GM21390 (cell line): Measurements from ENCODE around the gene ACTR1B.
"Not testable (repeated sequence)": the region's sequence is repeated elsewhere in the genome, so short reads cannot be mapped to it uniquely, and the experiment has no call there.

Experiments
- ATAC-seq: cut with Tn5 transposase; IDR thresholded peaks from one replicate; pipeline ENCODE4 v1.9.1; 2021; ENCODE audit not compliant: unreplicated experiment

Gene ACTR1B

DNA sequence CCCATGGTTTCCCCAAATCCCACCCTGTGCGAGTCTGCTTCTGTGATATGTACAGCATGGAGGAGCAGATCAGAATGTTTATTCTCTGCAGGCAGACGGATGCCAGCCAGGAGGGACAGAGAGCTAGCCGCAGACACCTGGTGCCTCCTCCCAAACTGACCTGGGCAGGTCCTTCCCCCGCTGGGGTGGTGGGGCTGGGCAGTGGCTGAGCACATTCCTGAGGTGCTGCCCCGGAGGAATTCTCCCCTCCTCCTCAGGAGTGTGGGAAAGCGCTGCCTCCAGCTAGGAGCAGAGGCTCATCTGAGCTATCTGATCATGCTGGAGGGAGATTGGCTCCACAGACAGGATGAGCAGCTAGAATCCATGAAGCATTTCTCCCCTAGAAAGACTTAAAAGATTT lies 27.3 kb upstream of the ACTR1B start:
- no peak for ATAC-seq

DNA sequence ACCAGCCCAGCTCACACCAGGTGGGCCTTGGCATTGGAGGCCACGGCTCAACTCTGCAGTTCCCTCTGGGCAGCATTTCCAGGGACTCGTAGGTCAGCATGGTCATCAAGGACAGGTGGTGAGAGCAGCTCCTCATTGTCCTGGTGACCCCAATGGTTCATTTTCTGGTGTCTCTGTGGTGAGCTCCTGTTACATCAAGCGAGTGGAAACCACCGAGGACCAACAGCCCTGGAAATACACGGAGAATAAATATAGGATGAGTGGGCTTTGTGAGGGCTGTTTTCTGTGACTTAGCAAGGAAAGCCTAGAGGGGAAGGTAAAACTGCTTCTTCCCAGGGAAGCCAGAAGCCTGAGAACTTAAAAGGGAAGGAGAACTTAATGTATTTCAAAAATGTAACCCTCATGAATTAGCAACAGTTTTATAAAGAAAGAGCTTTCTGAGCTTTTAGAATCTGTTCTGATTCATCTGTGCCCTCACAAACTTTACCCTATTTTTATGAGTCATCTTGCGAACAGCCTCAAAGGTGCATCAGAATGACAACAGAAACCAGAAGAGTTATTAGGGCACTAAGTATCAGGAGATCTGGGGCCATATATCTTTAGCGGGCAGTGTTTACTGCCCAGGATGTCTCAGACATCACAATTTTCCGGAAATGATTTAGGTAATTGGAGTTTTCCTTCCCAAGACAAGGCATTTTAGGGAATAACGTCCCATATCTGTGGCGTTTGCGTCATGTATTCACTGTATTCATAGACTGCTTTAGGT lies 24.4 kb upstream of the ACTR1B start:
- ATAC-seq, result no peak

DNA sequence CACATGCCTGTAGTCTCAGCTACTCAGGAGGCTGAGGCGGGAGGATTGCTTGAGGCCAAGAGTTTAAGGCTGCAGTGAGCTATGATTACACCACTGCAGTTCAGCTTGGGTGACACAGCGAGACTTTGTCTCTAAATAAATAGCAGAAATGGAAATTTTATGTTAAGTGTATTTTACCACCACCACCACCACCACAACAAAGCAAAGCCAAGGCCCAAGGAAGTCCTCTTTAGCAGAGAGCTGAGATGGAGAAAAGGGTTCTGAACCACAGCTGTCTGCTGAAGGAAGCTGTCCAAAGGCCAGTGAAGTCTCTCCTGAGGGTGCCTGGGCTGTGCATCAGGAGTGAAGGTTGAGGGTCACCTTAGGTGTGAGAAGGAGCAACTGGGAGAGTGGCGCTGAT lies 23.4 kb upstream of the ACTR1B start:
- not testable (repeated sequence) for ATAC-seq

DNA sequence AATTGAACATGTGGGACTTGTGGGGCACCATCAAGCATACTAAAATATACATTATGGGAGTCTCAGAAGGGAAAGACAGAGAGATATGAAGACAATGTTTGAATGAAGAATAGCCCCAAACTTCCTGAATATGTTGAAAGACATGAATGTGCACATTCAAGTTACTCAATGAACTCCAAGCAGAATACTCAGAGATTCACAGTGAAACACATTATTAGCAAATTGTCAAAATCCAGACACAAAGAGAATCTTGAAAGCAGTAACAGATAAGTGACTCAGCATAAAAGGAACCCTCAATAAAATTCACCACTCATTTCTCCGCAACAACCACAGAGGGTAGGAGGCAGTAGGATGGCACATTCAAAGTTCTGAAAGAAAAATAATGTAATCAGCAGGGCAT lies 14.5 kb upstream of the ACTR1B start:
- ATAC-seq, result no peak

DNA sequence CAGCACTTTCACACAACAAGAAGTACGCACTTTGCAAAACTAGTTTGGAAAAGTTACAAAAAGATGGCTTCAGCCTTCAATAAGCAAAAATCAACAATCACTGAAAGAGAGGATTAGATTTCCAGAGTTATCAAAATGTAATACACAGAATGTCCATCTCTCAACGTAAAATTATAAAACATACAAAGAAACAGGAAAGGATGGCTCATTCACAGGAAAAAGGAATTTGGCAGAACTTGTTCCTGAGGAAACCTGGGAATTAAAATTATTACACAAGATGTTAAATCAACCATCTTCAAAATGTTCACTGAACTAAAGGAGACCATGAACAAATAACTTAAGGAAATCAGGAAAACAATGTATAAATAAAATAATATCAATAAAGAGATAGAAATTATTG lies 13.6 kb upstream of the ACTR1B start:
- ATAC-seq, result no peak

DNA sequence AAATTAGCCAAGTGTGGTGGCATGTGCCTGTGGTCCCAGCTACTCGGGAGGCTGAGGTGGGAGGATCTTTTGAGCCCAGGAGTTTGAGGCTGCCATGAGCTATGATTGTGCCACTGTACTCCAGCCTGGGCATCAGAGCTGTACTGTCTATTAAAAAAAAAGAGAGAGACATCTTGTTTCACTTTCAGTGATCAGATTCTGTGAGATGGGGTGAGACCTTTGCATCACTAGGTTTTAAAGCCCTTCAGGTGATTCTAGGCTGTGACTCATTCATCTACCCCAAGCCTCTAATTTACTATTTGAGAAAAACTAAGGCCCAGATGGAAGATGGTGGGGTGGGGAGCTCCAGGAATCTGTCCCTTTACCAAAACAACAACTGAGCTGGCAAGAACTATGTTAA lies 12.8 kb upstream of the ACTR1B start:
- no peak for ATAC-seq

DNA sequence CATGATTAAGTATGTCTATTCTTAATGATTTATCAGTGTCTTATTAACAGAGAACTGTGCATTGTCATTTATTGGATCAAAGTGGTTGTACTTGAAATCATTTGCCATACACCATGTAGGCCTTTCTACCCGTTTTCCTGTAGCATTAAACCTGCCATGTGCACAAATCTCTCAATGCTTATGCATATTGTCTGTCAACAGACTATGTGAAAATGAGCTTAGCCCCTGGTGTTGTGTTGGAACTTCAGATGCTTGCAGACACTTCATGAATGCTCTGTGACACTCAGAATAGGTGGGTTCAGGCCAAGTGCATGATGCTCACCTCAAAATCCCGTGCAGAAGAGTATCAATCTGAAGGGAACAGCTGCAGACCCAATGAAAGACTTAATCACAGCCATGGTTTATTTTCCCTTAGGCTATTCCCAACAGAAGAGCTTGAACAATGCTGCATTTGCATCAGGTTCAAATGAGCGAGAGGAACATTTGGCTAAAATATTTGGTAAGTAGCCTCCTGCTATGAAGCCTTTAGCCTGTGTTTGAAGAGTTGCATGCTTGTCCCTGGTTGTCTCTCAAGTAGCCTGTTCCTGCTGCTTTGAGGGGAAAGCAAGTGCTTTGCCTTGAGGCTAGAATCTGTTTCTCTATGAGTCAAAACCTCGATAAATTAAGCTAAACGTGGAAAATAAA lies 11.7 kb upstream of the ACTR1B start:
- ATAC-seq, result no peak

DNA sequence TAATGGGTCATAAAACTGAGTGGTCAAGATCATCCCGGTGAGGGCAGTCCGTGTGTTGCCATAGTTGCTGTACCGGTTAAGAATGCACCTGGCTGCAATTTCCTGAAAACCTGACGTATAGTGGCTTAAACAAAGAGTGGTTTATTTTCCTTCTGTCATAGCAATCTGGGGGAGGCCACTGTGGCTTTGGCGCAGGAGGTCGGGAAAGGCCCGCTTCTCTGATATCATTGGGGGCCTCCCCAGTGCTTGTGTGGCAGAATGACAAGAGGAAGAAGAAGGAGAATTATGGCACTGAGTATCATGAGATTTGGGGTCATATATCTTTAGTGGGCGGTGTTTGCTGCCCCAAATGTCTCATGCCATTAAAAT lies 10.1 kb upstream of the ACTR1B start:
- no peak for ATAC-seq

DNA sequence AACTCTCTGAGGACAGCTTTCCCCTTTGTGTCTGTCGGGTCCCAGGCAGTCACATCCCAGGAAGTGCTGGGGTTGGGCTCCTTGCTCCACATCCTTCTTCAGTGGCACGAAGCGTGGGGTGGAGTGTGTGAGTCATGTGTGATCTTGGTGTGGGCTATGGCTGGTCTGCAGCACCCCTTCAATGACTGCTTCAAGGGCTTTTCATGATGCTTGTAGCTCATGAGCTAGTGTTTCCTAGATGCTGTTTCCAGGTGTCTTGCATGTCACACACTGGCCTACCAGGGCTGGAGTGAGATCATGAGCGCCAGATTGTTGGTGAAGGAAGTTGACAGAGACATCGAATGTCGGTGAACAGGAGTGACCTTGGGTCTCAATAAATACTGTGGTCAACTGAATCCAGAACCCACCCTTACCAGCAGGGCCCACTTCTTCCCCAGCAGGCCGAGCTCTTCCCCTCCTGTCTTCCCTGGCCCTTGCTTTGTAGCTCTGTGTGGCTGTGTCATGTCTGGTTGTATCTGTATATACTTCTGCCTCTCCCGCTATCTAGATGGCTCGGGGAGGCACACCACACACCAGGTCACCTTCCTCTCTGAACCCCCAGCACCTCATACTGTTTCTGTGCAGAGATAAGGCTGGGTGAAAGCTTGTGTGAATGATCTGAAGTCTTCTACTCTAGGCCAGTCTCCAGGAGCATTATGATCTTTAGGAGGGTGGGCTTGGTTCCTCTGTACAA lies 9.5 kb upstream of the ACTR1B start:
- ATAC-seq, result no peak

DNA sequence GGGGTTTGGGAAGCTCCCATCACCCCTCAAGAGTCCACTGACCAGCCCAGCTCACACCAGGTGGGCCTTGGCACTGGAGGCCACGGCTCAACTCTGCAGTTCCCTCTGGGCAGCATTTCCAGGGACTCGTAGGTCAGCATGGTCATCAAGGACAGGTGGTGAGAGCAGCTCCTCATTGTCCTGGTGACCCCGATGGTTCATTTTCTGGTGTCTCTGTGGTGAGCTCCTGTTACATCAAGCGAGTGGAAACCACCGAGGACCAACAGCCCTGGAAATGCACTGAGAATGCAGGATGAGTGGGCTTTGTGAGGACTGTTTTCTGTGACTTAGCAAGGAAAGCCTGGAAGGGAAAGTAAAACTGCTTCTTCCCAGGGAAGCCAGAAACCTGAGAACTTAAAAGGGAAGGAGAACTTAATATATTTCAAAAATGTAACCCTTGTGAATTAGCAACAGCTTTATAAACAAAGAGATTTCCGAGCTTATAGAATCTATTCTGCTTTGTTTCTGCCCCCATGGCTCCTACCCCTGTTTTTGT lies 8.8 kb upstream of the ACTR1B start:
- not testable (repeated sequence) for ATAC-seq

DNA sequence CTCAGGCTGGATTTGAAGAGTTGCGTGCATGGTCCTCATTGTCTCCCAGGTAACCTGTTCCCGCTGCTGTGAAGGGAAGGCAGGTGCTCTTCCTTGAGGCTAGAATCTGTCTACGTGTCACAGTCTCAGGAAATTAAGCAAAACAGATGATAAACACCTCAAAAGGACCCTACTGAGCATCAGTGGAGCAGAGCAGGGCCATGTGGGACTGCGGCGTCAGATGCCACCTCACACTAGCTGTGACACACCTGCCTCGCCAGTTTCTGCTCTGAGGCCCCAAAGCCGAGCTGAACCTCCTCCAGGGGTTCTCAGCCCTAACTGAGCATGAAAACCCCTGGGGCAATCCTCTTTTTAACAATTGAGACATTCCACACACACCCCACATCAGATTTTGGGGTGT lies 7.7 kb upstream of the ACTR1B start:
- no peak for ATAC-seq

DNA sequence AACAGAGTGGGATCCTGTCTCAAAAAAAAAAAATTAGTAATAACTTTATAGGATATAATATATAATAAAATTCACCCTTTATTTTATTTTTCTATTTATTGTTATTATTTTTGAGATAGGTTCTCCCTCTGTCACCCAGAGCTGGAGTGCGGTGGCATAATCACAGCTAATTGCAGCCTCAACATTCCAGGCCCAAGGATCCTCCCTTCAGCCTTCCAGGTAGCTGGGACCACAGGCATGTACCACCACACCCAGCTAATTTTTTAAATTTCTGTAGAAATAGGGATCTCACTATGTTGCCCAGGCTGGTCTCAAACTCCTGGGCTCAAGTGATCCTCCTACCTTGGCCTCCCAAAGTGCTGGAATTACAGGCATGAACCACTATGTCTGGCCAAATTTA lies 6.6 kb upstream of the ACTR1B start:
- no peak for ATAC-seq

DNA sequence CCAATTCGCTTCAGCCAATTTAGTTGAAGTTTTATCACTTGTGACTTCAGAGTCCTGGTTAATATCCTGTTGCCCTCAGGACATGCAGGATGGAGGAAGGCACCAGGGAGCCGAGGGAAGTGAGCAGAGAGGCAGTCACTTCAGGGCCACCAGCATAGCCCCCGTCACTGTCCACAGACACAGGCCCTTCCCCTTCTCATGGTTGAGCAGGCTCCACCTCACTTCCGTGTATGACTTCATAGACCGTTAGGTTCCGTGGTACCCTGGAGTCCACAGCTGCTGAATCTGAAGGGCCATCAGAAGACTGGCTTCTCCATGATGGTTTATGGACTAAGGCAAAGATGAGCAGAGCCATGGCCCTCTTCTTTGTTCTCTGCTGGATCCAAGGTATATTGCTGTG lies 5.6 kb upstream of the ACTR1B start, which contains the start of gene C2orf92:
Gene C2orf92 (plus strand): TSS at position 266 of the 400 bp plus-strand sequence. CDS start 76 bp downstream, at position 342.
- no peak for ATAC-seq

DNA sequence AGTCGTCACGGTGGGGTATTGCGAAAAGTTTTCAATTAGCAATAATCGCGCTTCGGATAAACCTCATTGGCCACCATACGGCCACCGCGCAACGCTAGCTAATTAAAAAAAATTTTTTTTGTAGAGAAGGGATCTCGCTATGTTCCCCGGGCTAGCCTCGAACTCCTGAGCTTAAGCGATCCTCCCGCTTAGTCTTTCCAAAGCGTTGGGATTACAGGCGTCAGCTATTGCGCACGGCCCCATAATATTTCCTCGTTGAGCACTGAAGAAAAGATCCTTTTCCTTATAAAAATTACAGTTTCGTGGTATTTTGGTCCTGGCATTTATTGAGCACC lies 759 bp upstream of the ACTR1B start:
- ATAC-seq, result no peak

DNA sequence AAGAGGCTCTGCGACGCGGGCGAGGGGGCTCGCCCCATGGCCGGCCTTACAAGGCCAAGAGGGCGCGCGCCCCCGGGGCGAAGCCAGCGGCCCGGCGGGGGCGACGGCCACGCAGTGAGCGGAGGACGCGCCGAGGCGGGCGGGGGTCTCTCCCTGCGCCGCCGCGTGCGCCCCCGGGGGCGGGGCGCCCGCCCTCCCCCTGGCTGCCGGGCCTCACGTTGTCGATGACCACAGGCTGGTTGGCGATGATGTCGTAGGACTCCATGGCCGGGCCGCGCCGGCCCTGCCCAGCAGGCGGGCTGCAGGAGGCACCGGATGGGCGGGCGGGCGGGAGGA lies 250 bp downstream of the ACTR1B start:
- ATAC-seq, result no peak

DNA sequence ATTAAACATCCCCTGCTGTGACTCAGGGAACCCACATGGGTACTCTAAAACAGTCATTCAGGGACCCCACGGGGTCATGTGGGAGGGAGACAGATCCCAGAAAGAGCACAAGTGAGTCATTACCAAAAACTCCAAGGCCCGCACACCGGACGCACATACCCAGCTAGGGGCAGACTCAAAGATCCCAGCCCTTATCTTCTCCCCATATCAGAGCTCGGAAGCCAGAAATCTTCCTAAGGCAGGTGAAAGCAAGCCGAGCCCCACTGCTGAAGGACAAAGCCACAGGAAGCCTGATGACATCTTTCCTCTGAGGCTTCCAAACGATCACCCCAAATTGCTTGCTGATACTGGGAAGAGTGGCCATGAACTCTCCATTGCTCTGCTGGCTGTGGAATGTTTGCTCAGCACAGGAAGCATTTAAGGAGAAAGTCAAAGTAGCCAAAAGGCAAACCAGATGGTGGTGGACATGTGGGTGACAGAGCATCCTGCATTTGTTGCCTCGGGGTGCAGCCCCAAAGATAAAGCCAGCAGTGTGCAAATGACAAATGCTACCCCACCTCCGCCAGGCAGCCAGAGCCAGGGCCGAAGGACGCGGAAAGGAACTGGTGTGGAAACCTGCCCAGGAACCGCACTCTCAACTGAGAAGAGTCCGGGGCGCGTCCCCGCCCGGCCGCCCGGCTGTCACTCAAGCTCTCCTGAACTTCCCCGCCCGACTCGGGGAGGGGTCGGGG lies 784 bp downstream of the ACTR1B start:
- peak; percentile 52 for ATAC-seq

DNA sequence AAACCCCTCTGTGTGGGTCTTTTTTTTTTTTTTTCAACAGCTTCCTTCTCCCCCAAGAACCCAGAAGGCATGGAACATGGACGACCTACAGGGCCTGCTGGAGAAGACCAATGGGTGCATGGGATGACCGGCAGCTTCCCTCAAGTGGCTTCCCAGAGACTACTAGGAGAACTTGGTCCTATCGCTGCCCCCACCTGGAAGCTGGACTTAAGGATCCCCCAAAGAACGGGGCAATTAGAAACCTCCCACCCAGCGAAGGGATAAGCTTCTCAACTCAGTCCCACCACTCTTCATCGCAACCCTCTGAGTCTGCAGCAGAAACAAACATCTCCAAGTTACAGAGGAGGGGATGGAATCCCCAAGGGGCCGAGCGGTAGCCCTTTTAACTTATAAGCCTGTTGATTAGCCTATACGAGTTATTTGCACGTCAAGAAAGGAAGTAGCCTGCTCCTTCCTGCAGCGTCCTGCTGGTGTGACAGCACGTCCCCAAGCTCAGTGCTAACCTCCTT lies 1.4 kb downstream of the ACTR1B start:
- ATAC-seq, result no peak

DNA sequence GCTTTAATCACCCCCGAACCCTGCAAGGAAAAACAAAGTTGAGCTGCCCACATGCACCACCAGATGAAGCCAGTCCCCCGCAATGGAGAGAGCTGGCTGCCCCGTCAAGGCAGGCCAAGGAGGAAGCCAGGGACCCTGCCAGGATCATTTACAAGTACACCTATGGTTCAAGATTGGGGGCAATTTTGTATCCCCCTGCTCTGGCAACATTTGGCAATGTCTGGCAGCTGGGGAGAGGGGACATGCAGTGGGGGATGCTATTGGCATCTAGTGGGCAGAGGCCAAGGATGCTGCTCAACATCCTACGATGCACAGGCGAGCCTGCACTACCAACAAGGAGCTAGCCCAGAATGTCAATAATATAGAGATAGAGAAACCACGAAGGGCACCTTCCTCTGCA lies 1.9 kb downstream of the ACTR1B start:
- ATAC-seq, result no peak

DNA sequence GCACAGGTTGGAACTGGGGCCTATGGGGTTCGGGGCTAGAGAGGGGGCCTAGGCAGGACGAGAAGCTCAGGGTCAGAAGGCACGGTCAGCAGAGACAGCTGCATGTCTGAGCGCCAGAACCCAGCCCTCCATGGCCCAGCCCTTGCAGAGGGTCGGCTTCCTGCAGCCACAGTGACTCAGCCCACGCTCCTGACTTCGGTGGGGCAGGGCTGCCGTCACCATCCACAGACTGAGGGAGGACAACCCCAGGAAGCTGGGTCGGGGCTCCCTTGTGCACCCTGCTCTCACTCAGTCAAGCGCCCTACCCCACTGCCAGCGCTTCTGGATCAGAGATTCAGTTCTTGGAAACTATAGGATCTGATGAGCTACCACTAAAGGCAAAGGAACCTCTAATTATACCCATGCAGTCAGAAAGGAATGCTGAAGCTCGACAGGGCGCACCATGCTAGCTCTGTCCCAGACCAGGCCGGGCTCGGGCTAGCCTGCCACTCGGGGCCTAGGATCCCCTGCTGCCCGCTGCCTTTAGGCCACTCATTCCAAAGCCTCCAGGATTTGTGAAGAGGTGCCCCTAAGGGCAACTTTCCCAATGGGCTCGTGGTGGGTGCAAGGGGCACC lies 3.0 kb downstream of the ACTR1B start:
- no peak for ATAC-seq

DNA sequence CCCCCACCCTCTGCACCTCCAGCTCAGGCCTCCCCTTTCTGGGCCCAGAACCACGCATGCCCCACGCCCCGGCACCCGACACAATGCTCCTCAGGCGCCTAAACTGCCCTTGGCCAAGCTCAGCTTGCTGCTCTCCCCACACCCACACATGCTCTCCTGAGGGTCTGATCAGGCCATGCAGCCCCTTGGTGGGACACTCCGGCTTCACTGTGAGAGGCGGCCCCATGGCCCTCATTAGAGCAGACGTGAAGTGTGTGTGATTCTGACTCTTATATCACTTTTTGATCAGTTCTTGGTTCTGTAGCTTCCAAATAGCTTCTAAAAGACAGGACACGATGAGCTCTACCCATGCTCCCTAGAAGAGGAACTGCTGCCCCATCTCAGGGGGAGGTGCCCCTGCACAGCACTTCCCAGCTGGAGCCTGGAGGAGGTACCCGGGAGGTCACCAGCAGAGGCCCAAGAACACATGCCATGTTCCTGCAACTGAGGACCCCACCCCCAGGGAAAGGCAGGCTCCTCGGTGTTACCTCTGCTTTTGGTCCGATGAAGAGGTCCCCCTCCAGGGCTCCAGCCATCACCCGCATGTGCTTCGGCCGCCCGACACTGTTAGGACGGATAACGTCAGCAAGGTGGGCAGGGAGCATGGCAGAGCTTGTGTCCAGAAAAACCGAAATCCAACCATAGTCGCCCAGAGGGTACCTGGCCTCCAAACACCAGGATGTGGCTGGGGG lies 3.6 kb downstream of the ACTR1B start:
- ATAC-seq, result no peak
